GM10266 (cell line): Measurements from ENCODE around the gene FGGY.

Experiments used
- DNase-seq: peaks from one replicate; pipeline ENCODE4 v3.0.0; 2012; ENCODE audit errors: extremely low spot score
- CTCF ChIP-seq: IDR thresholded peaks from 2 replicates; pipeline ENCODE4 v1.5.1; 2012; ENCODE audit warnings: mild to moderate bottlenecking, low read depth; ENCODE audit not compliant: control insufficient read depth, insufficient read depth; ENCODE audit errors: missing control alignments

Gene FGGY

GRCh38 chr1:59497616-59498015 is 200.7 kb downstream of the FGGY start:
- DNase-seq, result no peak
- no peak for TF ChIP-seq CTCF

- no peak for DNase-seq
- TF ChIP-seq CTCF, result no peak
Measured at GRCh38 chr1:59498640-59499039, 201.7 kb downstream of the FGGY start.

- TF ChIP-seq CTCF, result no peak
- no peak for DNase-seq
Measured at GRCh38 chr1:59499273-59499942, 202.5 kb downstream of the FGGY start.

- TF ChIP-seq CTCF, result no peak
Measured at GRCh38 chr1:59499943-59500569, 203.2 kb downstream of the FGGY start.

GRCh38 chr1:59500950-59501742 is 204.3 kb downstream of the FGGY start:
- TF ChIP-seq CTCF, result no peak
- DNase-seq, result no peak

More at GRCh38 chr1:59499943-59500569, 203.2 kb downstream of the FGGY start:
- no peak for DNase-seq

GRCh38 chr1:59502009-59502691 is 205.3 kb downstream of the FGGY start:
- DNase-seq, result no peak
- no peak for TF ChIP-seq CTCF
